COLO829 (cell line): ENCODE measurements around the gene ZFYVE28.

ENCODE experiments used
- DNase-seq: peaks from one replicate; pipeline ENCODE4 v3.0.0; 2012; ENCODE audit warnings: low spot score

Gene ZFYVE28

GRCh38 chr4:2411786-2412510 lies 6.5 kb downstream of the ZFYVE28 start:
- no peak for DNase-seq

- DNase-seq: no peak
Observed at GRCh38 chr4:2409381-2409783, 9.1 kb downstream of the ZFYVE28 start.

- no peak for DNase-seq
Observed at GRCh38 chr4:2408976-2409375, 9.5 kb downstream of the ZFYVE28 start.

- peak; percentile 9 for DNase-seq
Observed at GRCh38 chr4:2408401-2408958, 10.0 kb downstream of the ZFYVE28 start.

- DNase-seq: no peak
Observed at GRCh38 chr4:2407991-2408342, 10.5 kb downstream of the ZFYVE28 start.

GRCh38 chr4:2406920-2407319 lies 11.5 kb downstream of the ZFYVE28 start:
- no peak for DNase-seq

- DNase-seq: no peak
Observed at GRCh38 chr4:2406406-2406805, 12.0 kb downstream of the ZFYVE28 start.

- no peak for DNase-seq
Observed at GRCh38 chr4:2402941-2403340, 15.5 kb downstream of the ZFYVE28 start.

GRCh38 chr4:2402048-2402842 lies 16.2 kb downstream of the ZFYVE28 start:
- DNase-seq: no peak

- DNase-seq: no peak
Observed at GRCh38 chr4:2401610-2401983, 16.8 kb downstream of the ZFYVE28 start.

GRCh38 chr4:2400841-2401609 lies 17.4 kb downstream of the ZFYVE28 start:
- DNase-seq: no peak

GRCh38 chr4:2399631-2400190 lies 18.7 kb downstream of the ZFYVE28 start:
- DNase-seq: no peak

GRCh38 chr4:2399216-2399615 lies 19.2 kb downstream of the ZFYVE28 start:
- DNase-seq: no peak

GRCh38 chr4:2397596-2398379 lies 20.7 kb downstream of the ZFYVE28 start:
- DNase-seq: no peak

- no peak for DNase-seq
Observed at GRCh38 chr4:2396781-2397368, 21.6 kb downstream of the ZFYVE28 start.

- no peak for DNase-seq
Observed at GRCh38 chr4:2395584-2395983, 22.9 kb downstream of the ZFYVE28 start.

- no peak for DNase-seq
Observed at GRCh38 chr4:2395038-2395437, 23.4 kb downstream of the ZFYVE28 start.

GRCh38 chr4:2394528-2394927 lies 23.9 kb downstream of the ZFYVE28 start:
- no peak for DNase-seq

GRCh38 chr4:2393353-2394270 lies 24.8 kb downstream of the ZFYVE28 start:
- no peak for DNase-seq
